ENCODE measurements around the gene EXOC2.
"Not testable (repeated sequence)": the region's sequence is repeated elsewhere in the genome, so short reads cannot be mapped to it uniquely, and the experiment has no call there.

EXOC2 gene

DNA sequence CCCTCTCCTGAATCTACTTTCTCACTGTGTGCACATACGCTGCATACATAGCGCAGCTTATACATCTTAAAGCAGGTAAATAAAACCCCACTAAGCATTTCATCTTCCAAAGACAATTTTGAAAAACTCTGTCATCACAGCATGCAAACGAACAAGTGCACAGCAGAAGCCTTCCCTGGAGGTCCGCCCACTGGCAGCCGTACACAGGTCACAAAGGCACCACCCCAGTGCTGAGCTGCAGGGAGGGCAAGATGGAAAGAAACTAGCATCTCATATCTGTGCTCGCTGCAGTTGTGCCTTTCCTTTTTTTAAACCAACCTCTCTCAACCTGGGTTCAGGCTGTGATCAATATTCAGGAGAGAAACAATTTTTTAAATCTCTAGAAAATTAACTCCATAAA lies 109.3 kb downstream of the EXOC2 start:
- DNase-seq (ENCODE audit: low spot score), result no peak

DNA sequence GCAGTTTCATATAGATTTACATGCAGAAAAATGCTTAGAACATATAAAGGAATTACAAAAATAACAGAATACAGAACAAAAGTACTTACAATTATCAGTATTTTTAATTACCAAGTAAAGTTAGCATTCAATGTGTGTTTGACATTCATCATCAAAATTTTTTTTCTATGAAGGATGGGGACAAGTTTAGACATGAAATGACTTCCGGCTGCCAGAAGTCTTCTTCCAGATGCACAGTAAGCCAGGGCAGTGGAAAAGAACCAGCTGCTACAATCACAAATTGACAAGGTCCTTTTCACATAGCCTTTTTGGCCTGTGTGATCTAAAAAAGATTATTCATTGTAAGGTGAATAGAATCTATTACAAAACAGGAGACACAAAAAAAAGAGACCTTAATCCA lies 109.8 kb downstream of the EXOC2 start:
- no peak for DNase-seq (ENCODE audit: low spot score)

DNA sequence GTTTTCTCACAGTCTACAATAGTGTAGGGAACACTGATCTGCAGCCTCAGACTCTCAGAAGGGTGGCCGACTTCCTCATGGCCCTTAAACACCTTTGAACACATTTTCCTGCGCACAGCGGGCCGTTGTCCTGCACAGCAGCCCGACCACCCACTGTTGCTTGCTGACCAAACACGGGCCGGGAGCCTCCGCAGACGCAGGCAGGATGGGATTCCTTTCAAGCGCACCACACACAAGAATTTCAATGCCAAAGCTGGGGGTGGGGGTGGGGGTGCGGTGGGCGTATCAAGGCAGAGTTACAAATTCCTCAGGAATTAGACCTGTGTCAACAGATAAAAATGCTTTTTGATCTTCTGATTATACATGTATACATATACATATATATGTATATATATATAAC lies 110.6 kb downstream of the EXOC2 start:
- peak; percentile 68 for DNase-seq (ENCODE audit: low spot score)

DNA sequence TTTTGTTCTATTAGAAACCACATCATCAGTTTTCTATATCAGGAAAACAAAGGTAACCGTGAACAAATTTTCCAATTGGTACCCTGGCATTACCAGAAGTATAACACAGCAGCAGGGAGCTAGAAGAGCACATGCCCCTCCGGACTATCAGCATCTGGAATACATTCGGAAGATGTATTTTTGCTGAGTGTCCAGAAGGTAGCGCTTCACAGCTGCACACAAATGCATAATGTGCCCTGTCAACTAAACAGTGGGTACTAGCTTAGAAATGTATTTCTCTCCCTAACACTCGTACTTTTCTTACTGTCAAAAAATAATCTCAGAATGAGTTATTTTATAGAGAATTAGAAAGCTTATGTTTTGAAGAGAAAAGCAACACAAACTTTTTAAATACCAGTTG lies 113.6 kb downstream of the EXOC2 start:
- no peak for DNase-seq (ENCODE audit: low spot score)

DNA sequence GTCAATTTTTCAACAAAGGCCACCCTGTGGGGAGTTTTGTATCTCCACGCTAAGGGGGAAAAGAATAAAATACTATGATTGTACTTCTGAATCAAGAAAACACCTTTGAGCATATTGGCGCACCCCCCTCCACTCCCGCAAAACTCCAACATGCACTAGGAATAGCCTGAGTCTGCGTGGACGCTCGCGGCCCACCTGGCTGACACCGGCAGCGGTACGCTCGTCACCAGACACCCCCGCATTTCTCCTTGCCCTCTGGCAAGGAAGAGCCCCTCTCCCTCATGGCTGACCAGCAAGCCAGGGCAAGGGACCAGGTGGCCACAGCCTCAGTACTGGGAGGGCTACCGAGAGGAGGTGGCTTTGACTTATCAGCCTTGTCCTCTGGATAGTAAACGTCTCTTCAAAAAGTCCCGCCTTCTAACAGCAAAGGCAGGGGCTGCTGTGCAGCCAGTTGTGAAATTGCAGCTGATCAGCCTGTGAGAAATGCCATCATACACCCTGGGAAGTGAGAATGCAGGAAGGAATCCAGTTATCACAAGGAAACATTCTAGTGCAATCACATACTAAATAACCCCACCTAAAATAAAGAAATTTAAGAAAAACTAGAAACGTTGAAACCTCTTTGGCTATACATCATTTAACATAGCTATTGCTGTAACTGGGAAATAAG lies 120.2 kb downstream of the EXOC2 start:
- no peak for DNase-seq (ENCODE audit: low spot score)

DNA sequence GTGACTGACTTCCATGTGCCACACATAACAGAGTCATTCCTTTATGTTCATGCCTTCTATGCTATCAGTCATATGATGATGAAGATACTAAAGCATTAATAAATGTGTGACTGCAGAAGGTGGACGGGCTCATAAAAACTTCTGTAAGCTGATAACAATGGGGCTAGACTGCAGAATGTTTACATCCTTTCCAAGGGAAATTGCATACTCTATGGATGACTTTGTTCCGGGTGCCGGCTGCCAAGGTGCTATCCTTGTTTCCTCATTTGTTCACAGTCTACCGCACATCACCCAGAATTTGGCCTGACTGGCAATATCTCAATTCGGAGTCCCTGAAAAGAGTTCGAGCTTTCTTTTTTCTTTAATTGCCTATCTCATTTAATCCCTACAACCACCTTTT lies 121.0 kb downstream of the EXOC2 start:
- no peak for DNase-seq (ENCODE audit: low spot score)

DNA sequence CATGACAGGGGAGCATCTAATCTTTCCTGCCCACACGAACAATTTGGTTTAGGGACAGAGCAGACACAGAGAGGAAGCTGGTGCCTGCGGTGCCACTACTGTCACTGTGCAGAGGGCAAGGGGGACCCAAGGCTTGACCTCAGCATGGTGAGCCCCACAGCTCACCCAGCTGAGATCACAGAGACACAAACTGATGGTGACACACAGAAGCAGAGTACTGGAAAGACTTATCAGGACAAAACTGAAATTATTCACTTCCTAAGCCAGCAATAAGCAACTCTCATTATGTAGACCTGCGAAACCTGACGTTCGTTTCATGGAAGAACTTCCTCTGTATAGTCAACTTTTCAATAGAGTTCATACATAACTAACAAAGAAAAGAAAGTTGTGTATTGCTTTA lies 122.1 kb downstream of the EXOC2 start:
- no peak for DNase-seq (ENCODE audit: low spot score)

DNA sequence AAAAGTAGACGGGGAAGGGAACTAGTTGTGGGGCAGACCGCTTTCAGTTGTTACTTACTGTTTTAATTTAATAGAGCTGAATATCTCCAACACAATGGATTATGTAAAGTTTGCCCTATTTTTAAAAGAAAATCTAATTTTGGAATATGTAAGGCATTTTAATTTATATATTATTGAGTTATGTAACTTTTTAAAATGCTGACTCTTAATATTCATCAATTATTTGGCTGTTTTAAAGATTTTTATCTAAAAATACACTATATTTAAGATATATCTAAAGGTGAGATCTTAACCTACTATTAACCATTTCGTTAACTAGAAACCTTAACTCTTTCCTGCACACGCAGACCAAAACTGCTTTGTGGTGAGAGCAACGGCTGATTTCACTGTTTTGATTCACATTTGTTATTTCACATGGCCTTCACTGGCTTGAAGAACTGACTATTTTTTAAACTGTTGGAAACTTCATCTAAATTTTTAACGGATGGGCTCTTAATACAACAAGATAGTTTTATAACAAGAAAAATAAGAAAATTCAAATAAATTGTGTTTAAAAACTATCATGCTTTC lies 123.9 kb downstream of the EXOC2 start:
- DNase-seq (ENCODE audit: low spot score), result no peak

DNA sequence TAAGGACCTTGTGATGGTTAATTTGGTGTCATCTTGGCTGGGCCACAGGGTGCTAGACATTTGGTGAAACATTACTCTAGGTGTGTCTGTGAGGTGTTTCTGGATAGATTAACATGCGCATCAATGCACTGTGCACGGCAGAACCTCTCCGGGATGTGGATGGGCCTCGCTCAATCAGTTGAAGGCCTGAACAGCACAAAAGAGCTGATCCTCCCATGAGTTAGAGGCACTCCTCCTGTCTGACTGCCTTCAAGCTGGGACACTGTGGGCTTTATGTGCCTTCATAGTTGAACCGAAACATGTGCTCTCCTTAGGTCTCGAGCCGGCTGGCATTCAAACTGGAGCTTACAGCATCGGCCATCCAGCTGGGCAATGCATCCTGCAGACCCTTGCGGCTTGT lies 124.9 kb downstream of the EXOC2 start:
- DNase-seq (ENCODE audit: low spot score), result no peak

DNA sequence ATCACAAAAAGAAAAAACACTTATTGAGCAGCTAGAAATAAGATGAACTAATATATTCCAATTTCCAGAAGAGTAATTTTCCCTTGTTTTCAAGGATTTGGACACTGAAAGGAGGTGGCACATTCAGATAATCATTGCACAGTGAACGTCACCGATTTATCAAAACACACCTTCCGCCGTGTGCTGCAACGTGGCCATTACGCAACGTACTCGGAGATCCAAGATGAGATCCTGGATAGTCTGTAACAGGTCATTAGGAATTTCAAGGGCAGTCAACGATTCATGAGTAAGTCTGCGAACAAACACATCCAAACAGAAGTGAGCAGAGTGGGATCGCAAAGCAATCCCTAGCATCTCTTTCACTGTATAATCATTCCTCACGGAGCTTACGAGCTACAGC lies 129.1 kb downstream of the EXOC2 start:
- no peak for DNase-seq (ENCODE audit: low spot score)

DNA sequence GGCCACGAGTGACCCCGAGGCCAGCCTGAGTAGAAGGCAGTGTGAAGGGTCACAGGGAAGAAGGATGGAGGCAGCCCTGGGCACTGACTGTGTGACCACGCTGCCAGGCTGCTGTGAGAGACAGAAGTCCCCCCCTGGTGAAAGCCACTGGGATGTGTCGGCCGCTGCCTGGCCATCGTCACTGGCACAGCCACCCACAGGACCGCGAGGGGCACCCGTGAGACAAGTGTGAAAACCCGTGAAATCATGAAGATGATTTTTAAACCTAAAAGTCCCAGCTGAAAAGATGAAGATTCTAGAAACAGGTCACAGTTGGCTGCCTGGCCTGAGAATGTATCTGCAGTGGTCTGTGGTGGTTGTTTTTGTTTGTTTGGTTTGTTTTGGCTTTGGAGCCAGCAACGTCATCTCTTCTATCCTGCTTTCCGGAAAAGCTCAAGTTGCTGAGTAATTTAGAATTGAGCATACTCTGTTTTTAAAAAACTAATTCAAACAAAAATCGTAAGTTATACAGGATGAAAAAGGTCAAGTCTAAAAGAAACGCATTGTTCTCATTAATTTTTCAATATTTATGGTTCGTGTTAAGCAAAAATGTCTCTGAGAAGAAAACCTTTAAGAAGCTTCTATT lies 130.8 kb downstream of the EXOC2 start:
- no peak for DNase-seq (ENCODE audit: low spot score)

DNA sequence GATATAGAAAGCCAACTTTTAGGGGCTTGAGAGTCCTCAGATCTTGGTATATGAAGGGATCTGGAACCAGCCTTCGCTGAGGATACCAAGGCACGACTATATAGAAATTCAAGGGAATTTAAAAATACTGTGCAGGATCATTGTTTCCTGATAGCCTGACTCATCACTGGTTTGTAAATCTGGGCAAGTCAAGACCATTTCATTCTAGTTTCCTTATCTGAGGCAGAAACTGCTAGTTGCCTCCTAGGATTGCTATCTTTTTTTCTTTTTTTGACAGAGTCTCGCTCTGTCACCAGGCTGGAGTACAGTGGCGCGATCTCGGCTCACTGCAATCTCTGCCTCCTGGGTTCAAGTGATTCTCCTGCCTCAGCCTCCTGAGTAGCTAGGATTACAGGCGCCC lies 131.6 kb downstream of the EXOC2 start:
- not testable (repeated sequence) for DNase-seq (ENCODE audit: low spot score)

DNA sequence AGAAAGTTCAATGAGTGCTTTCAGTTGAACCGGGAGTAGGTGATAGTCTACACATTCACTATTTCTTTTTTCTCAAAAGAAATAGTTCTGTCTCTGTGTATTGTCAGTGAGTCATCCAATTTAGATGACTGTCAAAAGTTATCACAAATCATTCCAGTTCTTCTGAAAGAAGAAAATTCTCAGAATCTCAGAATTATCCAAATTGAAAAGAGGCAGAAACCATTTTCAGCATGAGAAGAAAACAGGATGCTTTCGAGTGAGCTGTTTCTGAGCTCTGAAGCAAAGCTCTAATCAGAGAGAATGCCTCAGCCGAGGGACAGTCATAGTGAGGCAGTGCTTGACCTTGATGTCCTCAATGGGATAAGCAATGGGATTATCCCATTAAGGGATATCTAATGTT lies 134.0 kb downstream of the EXOC2 start:
- no peak for DNase-seq (ENCODE audit: low spot score)

DNA sequence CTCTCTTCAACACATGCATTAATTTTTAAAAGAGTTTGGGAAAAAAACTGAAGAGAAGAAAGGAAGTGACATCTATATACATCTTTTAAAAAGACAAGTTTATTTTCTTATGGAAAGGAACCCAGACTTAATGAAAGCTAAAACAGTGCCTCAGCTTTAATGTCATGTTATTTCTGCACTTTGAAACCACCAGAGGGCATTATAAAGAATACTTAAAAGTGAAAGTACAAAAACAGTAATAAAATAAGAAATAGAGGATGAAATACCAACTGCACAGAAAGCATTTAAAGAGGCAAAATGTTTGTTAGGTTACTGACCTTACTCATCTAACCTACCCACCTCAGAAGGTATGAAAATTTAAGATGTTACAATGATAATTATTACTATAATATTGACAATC lies 134.8 kb downstream of the EXOC2 start:
- no peak for DNase-seq (ENCODE audit: low spot score)

DNA sequence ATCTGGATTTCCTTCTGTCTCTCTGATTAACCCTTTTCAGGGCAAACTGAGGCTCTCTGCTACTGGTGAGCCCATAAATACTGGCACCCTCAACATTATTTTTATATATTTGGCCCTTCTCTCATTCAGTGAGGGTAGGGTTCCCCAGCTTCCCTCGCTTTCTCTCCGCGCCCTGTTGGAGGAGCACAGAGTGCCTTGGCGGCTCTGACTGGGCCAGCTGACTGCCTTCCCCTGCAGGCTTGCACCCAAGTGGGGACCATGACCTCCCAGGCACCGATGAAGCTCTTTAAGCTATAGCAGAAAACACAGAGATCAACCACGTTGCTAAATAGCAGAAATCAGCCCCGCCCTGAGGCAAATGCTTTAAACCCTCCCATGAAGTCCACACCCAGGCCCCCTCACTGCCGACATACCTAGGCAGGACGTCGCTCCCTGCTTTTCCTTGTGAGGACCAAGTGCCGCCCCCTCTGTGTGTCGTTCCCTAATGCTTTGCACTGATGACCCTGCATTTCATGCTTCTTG lies 141.0 kb downstream of the EXOC2 start:
- no peak for DNase-seq (ENCODE audit: low spot score)

DNA sequence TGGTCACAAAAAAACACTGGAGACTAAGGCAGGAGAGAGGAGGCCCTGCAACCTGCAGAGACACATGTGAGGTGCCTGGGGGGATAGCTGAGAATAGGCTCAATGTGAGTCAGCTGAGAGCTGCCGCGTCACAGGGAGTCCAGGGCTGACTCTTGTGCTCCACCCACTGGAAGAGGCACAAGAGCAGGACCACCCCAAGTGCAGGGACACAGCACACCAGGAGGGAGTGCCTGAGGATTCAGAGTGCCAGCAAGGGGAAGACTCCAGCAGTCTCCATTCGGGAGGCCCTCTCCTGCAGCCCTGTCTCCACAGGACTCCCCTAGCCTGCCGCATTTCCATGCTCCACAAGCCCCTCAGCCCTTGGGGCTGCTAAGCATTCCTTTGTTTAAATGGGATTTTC lies 141.5 kb downstream of the EXOC2 start:
- peak; percentile 64 for DNase-seq (ENCODE audit: low spot score)

DNA sequence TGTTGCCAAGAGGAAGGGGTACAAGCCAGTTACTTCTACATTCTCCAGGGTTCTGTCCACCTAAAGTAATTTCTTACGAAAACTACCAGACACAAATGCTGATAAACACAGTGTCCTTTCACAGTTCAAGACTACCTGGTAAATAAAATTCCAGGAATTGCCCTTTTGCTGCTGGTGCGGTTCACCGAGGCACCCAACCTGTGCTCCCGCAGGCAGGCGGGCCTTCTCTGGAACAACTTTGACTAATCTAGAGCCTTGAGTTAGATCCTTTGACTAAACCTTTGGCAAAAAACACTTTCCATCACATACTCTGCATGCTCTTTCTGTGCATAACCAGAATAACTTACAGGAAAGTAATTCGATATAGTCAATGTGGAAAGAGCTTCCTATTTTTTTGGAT lies 143.0 kb downstream of the EXOC2 start:
- DNase-seq (ENCODE audit: low spot score), result no peak

DNA sequence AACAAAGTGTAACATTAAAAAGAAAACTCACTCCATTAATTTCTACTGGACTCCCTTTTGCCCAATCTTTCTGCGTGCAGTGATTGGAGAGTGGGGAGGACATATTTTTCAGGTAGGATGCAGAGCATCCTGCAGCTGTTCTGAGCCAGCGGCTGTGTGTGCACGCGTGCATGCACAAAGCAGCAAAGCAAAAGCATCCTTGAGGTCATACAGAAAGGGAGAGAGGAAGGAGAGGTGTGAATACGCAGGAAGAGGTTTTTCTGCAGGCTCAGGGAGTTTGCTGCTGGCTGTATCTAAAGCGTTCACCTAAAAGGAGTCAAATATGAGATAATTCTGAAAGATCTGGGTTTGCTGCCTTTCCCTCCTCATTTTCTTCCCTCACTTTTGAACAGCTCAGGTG lies 144.4 kb downstream of the EXOC2 start:
- no peak for DNase-seq (ENCODE audit: low spot score)

DNA sequence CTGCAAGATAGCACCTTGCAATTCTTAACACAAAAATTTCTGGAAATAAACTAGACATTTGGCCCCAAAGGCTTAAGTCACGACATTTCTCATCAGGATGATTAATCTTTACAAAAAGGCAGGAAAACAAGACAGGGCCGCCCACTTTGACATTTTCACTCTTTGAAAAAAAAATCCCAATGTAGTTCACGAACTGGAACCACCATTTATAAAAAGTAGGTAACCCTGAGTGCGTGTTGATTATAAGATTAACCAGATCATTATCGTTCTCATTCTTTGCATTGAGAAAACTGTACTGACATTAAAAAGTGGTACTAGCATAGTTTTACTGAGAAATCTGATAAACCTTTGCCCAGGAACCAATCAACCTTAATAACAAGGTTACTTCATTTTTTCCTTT lies 144.8 kb downstream of the EXOC2 start:
- DNase-seq (ENCODE audit: low spot score), result no peak

DNA sequence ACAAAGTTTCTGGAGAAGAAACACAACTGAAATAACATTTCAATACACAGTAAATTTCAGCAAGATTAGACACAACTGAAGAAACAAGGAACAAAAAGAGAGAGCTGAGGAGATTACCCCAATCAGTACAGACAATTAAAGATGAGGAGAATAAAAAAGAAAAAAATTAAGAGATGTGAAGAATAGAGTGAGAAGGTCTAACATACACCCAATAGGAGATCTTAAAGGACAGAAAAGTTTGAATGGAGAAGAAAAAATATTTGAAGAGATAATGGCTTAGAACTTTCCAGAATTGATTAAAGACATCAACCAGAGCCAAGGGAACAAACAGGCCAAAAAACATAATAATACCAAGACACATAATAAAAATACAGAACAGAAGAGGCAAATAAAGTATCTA lies 152.4 kb downstream of the EXOC2 start:
- DNase-seq (ENCODE audit: low spot score), result no peak

DNA sequence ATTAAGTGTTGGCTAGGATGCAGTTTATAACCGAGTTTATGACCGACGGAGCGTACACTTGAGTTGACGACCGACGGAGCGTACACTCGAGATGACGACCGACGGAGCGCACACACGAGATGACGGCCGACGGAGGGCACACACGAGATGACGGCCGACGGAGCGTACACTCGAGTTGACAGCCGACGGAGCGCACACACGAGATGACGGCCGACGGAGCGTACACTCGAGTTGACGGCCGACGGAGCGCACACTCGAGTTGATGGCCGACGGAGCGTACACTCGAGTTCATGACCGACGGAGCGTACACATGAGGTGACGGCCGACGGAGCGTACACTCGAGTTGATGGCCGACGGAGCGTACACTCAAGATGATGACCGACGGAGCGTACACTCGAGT lies 155.8 kb downstream of the EXOC2 start:
- no peak for DNase-seq (ENCODE audit: low spot score)

DNA sequence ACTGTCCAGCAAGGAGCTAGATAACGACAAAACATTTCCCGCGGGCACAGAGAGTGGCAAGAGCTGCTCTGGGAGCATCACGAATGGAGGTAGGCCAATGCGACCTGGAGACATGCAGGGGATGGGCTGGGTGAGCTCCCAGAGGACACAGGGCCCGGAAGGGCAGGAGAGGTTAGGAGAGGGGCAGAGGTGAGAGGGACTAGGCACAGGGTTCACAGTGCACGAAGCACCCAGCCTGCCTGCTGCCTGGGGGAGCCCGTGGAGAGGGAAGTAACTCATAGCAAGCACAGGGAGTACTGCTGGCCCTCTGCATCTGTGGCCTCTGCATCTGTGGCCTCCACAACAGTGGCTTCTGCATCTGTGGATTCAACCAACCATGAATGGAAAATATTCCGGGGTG lies 162.5 kb downstream of the EXOC2 start:
- DNase-seq (ENCODE audit: low spot score), result no peak

DNA sequence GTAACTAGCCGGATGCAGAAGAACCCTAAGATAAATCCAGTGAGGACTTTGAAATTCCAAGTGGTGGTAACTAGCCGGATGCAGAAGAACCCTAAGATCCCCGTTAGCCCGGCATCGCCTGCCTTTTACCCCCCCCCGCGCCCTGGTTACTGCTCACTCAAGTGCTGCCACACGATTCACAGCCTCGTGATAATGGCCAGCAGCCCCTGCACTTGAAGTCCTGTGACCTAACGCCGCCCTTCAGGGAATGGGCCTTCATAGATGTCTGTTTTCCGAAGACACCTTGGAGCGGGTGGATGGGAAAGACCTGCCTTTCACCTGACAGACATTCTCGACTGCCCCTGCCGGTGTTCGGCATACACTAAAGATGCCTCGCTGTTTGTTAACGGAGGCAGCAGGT lies 163.9 kb downstream of the EXOC2 start:
- no peak for DNase-seq (ENCODE audit: low spot score)
